Fibroblast of skin of left biceps (primary cell): ENCODE results near the gene SP7.
A peak's percentile ranks its signal among the peaks of the same experiment; 100 is the strongest.
"Not testable (repeated sequence)": the region's sequence is repeated elsewhere in the genome, so short reads cannot be mapped to it uniquely, and the experiment has no call there.

Experiments
- DNase-seq, 2 experiments: peaks; one replicate each; pipeline ENCODE4 v3.0.0-alpha.2; 2013; ENCODE audit warnings: low read depth in 2 of 2

SP7 gene

GRCh38 chr12:53346491-53346890 lies 10.3 kb upstream of the SP7 start:
- no peak for DNase-seq

GRCh38 chr12:53345486-53346188 lies 9.5 kb upstream of the SP7 start:
- peak; percentile 75 to 79 for DNase-seq

- peak; percentile 44 to 55 for DNase-seq
These were observed 8.8 kb upstream of the SP7 start for GRCh38 chr12:53344824-53345485.

GRCh38 chr12:53344487-53344823 lies 8.3 kb upstream of the SP7 start:
- no peak for DNase-seq

- DNase-seq: no peak
These were observed 7.8 kb upstream of the SP7 start for GRCh38 chr12:53343969-53344368.

- no peak for DNase-seq
These were observed 7.3 kb upstream of the SP7 start for GRCh38 chr12:53343449-53343848.

- no peak for DNase-seq
These were observed 4.2 kb upstream of the SP7 start for GRCh38 chr12:53340398-53340797.

- no peak for DNase-seq
These were observed 2.8 kb upstream of the SP7 start for GRCh38 chr12:53338916-53339315.

GRCh38 chr12:53338017-53338416 lies 1.9 kb upstream of the SP7 start:
- no peak for DNase-seq

- no peak for DNase-seq
These were observed 1.3 kb downstream of the SP7 start for GRCh38 chr12:53334822-53335221.

- no peak for DNase-seq
These were observed 2.3 kb downstream of the SP7 start for GRCh38 chr12:53333845-53334244.

- DNase-seq: no peak
These were observed 2.9 kb downstream of the SP7 start for GRCh38 chr12:53333289-53333688.

- no peak for DNase-seq
These were observed 3.4 kb downstream of the SP7 start for GRCh38 chr12:53332744-53333143.

GRCh38 chr12:53332339-53332738 lies 3.8 kb downstream of the SP7 start:
- not testable (repeated sequence) for DNase-seq

GRCh38 chr12:53330671-53331070 lies 5.5 kb downstream of the SP7 start:
- no peak for DNase-seq

GRCh38 chr12:53328043-53328435 lies 8.1 kb downstream of the SP7 start:
- DNase-seq: no peak

- DNase-seq: no peak
These were observed 8.6 kb downstream of the SP7 start for GRCh38 chr12:53327435-53328042.

GRCh38 chr12:53326460-53327185 lies 9.5 kb downstream of the SP7 start:
- no peak for DNase-seq

- DNase-seq: no peak
These were observed 10.6 kb downstream of the SP7 start for GRCh38 chr12:53325511-53326061.

GRCh38 chr12:53324779-53325510 lies 11.2 kb downstream of the SP7 start:
- peak; percentile 75 to 79 for DNase-seq

GRCh38 chr12:53324113-53324778 lies 11.9 kb downstream of the SP7 start:
- DNase-seq: no peak
